Motor neuron (in vitro differentiated cells): Measurements from ENCODE around the gene CHRD. TPM values are rescaled to one million over a fixed set of nuclear protein-coding genes. Genes with fewer than 3 reads are reported as not detected.
"Not testable (repeated sequence)": the region's sequence is repeated elsewhere in the genome, so short reads cannot be mapped to it uniquely, and the experiment has no call there.

Source experiments
- ATAC-seq, 8 experiments: fragments of 200-7000 bp; cut with Tn5 transposase; replicated peaks in 6 of 8; 2 replicates each; pipeline ENCODE4 v1.8.0; 2021; ENCODE audit warnings: mild to moderate bottlenecking in 8 of 8, moderate library complexity in 8 of 8
- H3K27ac ChIP-seq, 2 donors: fragments of 250-450 bp; sonication (Bioruptor Pico); 2 replicates each; pipeline ENCODE4 v1.9.0; 2021; ENCODE audit warnings: antibody characterized with exemption in 2 of 2, mild to moderate bottlenecking in 2 of 2, moderate library complexity in 1 of 2
- H3K4me1 ChIP-seq, 2 donors: fragments of 250-450 bp; sonication (Bioruptor Pico); replicated peaks in 1 of 2; 2 replicates each; pipeline ENCODE4 v1.6.1; 2021; ENCODE audit warnings: antibody characterized with exemption in 2 of 2, mild to moderate bottlenecking in 2 of 2, moderate library complexity in 1 of 2
- H3K4me3 ChIP-seq, 5 donors: fragments of 250-450 bp; sonication (Bioruptor Pico); 2 replicates each; pipeline ENCODE4 v1.9.0; 2021; ENCODE audit warnings: antibody characterized with exemption in 5 of 5, mild to moderate bottlenecking in 5 of 5, moderate library complexity in 4 of 5
- WGBS, 10 experiments: fragments of 450-650 bp; shearing (Covaris generic); methylation state at CpG; one replicate each; pipeline ENCODE4 v1.0.0; 2022; 5-methylcytosine and 5-hydroxymethylcytosine counted together
- in situ Hi-C, 9 experiments: fragments of 400-800 bp; cut with MboI; loops; one replicate each; pipeline ENCODE4 v1.15.0; 2021; ENCODE audit warnings: low sequenced_read_pairs in 9 of 9, low pct_unique_long_range_greater_than_20kb in 2 of 9; ENCODE audit not compliant: unreplicated experiment in 9 of 9
- total RNA-seq, 8 experiments: library from RNA; unstranded; fragments of 300-600 nt; gene quantifications; 2 replicates each; pipeline versions ENCODE4 v1.2.3 to v1.2.4, GENCODE V29; 2022

Gene CHRD
- total RNA-seq, 8 experiments from 2014 or later, result 1.1 to 17.5 (median 4.5) TPM

DNA sequence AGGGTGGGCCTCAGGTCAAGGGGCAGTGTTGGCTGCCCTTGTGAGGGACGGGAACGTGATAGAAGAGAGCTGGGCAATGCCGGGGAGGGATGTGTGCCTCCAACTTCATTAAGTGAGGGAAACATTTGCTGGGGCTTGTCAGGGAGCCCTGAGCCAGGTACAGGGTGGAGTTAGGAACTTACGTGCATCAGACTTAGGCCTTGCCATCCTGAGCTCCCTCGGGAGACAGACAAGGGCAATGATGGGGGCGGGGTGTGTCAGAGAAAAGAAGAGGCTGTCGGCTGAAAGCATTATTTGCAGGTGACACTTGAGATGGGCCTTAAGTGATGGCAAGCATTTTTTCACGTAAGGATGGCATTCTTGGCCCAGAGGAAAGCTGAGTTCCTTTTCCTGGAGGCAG lies 40.9 kb upstream of the CHRD start:
- WGBS, 10 experiments, result 29 to 100% (median 51%) methylated on average over 1 to 7 of the region's 8 CpGs; no CpG with 5 or more reads in 3 of the 10 experiments
- Histone ChIP-seq H3K4me1 (peaks cover 25 to 28% of the 10 kb centered on the region in 2 donors), H3K27ac (peak overlapping the region; percentile 55 to 71), H3K4me3 (peak overlapping the region; percentile 25 to 79 (median 37))
- in situ Hi-C loops, result no loop called here
- ATAC-seq, result no peak

- in situ Hi-C loops, ATAC-seq: not testable (repeated sequence)
- H3K4me1 ChIP-seq, result peaks cover 25 to 28% of the 10 kb centered on the region in 2 donors
- peak overlapping the region; percentile 25 to 79 (median 37) for H3K4me3 ChIP-seq
- H3K27ac ChIP-seq, result peak overlapping the region; percentile 55 to 71
- 82 to 100% (median 96%) methylated on average over 1 to 12 of the region's 19 CpGs for WGBS, 10 experiments
Observed at GRCh38 chr3:184339451-184340135, 40.3 kb upstream of the CHRD start.

DNA sequence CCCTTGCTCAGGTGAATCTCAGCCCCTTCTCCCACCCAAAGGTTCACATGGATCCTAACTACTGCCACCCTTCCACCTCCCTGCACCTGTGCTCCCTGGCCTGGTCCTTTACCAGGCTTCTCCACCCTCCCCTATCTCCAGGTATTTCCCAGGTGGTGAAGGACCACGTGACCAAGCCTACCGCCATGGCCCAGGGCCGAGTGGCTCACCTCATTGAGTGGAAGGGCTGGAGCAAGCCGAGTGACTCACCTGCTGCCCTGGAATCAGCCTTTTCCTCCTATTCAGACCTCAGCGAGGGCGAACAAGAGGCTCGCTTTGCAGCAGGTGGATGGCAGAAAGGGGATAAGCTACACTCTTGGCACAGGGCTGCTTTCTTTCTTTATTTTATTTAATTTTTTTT lies 37.9 kb upstream of the CHRD start:
- Histone ChIP-seq H3K4me3 (no peak overlapping the region), H3K4me1 (peaks cover 37 to 43% of the 10 kb centered on the region in 2 donors)
- no peak for ATAC-seq

GRCh38 chr3:184343200-184343876 lies 36.5 kb upstream of the CHRD start:
- in situ Hi-C loops, result no loop called here
- ATAC-seq, result no peak
- Histone ChIP-seq H3K4me1 (peaks cover 23 to 30% of the 10 kb centered on the region in 2 donors), H3K4me3 (no peak overlapping the region), H3K27ac (no peak overlapping the region)
- WGBS, 10 experiments, result 20 to 80% (median 80%) methylated on average over 1 to 2 of the region's 5 CpGs; no CpG with 5 or more reads in 6 of the 10 experiments

More for the DNA sequence above, 37.9 kb upstream of the CHRD start:
- in situ Hi-C loops, result no loop called here
- H3K27ac ChIP-seq, result no peak overlapping the region
- 65 to 100% (median 93%) methylated on average over 1 to 6 of the region's 7 CpGs; no CpG with 5 or more reads in 4 of the 10 experiments for WGBS, 10 experiments

DNA sequence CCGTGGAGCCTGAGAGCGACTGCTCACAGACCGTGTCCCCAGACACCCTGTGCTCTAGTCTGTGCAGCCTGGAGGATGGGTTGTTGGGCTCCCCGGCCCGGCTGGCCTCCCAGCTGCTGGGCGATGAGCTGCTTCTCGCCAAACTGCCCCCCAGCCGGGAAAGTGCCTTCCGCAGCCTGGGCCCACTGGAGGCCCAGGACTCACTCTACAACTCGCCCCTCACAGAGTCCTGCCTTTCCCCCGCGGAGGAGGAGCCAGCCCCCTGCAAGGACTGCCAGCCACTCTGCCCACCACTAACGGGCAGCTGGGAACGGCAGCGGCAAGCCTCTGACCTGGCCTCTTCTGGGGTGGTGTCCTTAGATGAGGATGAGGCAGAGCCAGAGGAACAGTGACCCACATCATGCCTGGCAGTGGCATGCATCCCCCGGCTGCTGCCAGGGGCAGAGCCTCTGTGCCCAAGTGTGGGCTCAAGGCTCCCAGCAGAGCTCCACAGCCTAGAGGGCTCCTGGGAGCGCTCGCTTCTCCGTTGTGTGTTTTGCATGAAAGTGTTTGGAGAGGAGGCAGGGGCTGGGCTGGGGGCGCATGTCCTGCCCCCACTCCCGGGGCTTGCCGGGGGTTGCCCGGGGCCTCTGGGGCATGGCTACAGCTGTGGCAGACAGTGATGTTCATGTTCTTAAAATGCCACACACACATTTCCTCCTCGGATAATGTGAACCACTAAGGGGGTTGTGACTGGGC lies 35.1 kb upstream of the CHRD start:
- peaks cover 16 to 20% of the 10 kb centered on the region in 2 donors for H3K4me1 ChIP-seq
- H3K4me3 ChIP-seq, result no peak overlapping the region
- WGBS, 10 experiments, result 80% methylated on average over 3 of the region's 24 CpGs; no CpG with 5 or more reads in 9 of the 10 experiments
- in situ Hi-C loops, result no loop called here
- ATAC-seq, result peak in 5 of 8 experiments; percentile 12 to 41 (median 18)
- peak overlapping the region in 1 of 2 donors; percentile 49 for H3K27ac ChIP-seq

GRCh38 chr3:184345317-184346144 lies 34.3 kb upstream of the CHRD start:
- peak; percentile 83 to 93 (median 90) for ATAC-seq
- Histone ChIP-seq H3K27ac (peak overlapping the region in 1 of 2 donors; percentile 49), H3K4me3 (no peak overlapping the region), H3K4me1 (peaks cover 12 to 16% of the 10 kb centered on the region in 2 donors)
- in situ Hi-C loops, result no loop called here
- 0 to 38% (median 17%) methylated on average over 1 to 11 of the region's 14 CpGs; no CpG with 5 or more reads in 1 of the 10 experiments for WGBS, 10 experiments

DNA sequence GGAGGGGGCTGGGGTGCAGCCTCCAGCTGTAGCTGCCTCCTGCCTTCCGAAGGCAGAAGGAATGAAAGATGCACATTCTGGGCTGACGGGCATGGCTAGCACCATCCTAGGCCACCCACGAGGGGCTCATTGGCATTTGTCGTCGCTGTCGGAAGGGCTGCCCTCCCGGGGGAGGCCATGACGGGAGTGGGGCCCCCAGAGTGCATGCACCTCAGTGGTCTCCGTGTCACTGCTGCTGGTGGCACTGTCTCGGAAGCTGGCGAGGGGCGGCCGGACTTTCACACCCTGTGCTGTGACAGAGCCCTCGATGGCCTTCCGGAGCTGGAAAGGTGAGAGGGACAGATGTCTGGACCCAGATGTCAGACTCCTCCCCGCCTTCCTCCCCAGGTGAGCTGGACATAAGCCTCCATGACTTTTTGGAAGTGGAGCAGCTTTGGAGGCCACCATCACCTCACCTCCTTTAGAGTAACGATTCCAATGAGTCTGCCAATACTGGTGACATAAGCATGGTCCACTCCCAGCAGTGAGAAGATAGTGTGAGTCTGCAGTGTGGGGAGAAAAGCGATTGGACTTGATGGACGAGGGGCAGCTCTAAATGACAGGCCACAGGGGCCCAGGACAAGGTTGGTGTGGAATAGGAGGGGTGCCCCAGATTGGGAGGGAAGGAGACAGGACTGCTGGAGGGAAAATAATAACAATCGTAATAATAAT lies 33.2 kb upstream of the CHRD start:
- WGBS, 10 experiments, result 70 to 100% (median 96%) methylated on average over 1 to 14 of the region's 20 CpGs
- no peak for ATAC-seq

DNA sequence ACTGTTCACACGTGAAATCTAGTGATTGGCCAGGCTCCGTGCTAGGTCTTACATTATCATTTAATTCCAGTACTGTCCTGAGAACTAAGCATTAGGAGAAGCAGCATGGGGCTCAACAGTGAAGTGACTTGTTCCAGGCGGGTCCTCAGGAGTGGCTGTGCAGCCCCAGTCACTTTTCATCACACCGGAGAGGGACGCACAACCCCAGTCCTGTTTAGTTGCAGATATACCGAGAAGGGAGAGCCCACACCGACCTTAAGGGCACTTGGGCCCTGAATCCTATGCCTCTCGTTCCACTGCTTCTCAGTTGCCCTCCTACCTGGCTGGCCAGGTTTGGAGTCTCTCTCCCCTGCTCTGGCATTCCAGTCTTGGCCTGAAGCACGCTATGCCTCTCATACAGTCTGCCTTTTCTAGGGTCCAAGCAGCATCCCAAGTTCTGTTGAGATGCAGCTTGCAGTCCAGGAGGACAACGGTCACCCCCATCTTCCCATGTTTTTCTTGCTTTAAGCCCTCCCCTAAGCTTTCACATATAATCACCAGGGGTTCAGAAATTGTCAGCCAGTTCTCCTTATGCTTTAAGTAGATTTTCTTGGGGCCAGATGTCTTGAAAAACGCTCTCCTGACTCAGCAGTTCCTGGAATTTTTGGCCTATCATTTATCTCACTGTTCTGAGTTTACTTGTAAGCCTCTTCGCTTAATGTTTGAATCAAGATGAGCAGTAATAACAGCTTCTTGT lies 32.4 kb upstream of the CHRD start:
- peaks cover 12 to 16% of the 10 kb centered on the region in 2 donors for H3K4me1 ChIP-seq
- no peak overlapping the region for H3K27ac ChIP-seq
- ATAC-seq, result peak in 1 of 8 experiments; percentile 2
- H3K4me3 ChIP-seq, result no peak overlapping the region
- WGBS, 10 experiments, result 20 to 80% (median 67%) methylated on average over 1 to 6 of the region's 12 CpGs
- in situ Hi-C loops, result no loop called here

More for the DNA sequence above, 33.2 kb upstream of the CHRD start:
- Histone ChIP-seq H3K4me1 (peaks cover 12 to 16% of the 10 kb centered on the region in 2 donors), H3K4me3 (no peak overlapping the region), H3K27ac (no peak overlapping the region)
- in situ Hi-C loops, result no loop called here

DNA sequence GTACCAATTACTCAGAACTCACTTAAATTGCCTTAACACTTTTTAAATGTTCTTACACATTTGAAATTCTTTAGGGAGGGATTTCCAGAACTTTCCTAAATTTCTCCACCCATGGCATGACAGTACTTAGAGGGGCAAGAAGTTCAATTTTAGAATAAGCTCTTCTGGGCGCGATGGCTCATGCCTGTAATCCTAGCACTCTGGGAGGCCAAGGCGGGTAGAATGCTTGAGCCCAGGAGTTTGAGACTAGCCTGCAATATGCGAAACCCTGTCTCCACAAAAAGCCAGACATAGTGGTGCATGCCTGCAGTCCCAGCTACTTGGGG lies 31.8 kb upstream of the CHRD start:
- H3K27ac ChIP-seq, result no peak overlapping the region
- in situ Hi-C loops, result no loop called here
- peaks cover 12 to 16% of the 10 kb centered on the region in 2 donors for H3K4me1 ChIP-seq
- H3K4me3 ChIP-seq, result no peak overlapping the region
- peak in 2 of 8 experiments; percentile 7 to 10 for ATAC-seq
- 43 to 100% (median 92%) methylated on average over 1 to 4 of the region's 4 CpGs; no CpG with 5 or more reads in 3 of the 10 experiments for WGBS, 10 experiments

DNA sequence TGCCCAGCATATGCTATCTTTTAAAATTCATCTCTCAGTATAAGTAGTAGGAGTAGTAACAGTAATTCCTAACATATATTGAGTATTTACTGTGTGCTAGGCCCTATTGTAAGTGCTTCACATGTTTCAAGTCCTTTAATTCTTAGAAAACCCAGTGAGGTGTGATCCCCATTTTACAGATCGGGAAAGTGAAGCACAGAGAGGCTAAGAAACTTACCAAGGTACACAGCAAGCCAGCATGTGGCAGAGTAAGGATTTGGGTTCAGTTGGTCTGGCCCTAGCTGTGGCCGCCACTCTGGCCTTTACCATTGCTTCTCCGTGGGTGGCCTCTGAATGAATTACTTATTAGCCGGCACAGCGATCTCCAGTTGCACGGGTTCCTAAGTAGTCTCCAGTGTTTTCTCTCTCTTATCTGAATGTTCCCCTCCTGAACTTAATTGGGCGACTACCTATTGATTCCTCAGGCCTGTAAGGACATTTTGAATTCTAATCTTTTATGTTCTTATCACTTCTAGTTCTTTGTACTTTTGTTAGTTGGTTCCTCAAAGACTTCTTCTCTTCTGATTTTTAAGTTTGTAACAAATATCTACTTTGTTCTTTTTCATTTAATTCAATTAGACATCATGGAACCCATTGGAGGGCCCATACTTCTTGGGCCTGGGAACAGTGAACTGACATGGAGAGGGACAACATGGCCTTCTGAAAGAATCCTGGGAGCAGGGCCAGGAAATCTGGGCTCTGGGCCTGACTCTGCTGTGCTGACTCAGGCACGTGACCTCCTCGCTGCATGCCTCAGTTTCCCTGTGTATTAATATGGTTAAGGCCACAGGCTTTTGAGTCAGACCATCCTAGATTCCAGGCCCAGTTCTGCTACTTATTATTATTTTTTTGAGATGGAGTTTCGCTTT lies 30.0 kb upstream of the CHRD start:
- no peak for ATAC-seq
- in situ Hi-C loops, result loop anchor here in 5 of 9 experiments (25.0 kb wide), 3 partner anchors 187 to 437 kb away; no protein-coding TSS in a partner anchor
- Histone ChIP-seq H3K27ac (no peak overlapping the region), H3K4me1 (peaks cover 11 to 15% of the 10 kb centered on the region in 2 donors), H3K4me3 (no peak overlapping the region)
- WGBS, 10 experiments, result 65 to 100% (median 78%) methylated on average over 2 to 10 of the region's 10 CpGs
